ENCODE measurements around the gene NES. TPM values are rescaled to one million over a fixed set of nuclear protein-coding genes. Genes with fewer than 3 reads are reported as not detected.

NES gene
- total RNA-seq, 1 experiment from 2014 or later, result 6.8 TPM

- no TSS peak for BruUV-seq (replicated peaks)
- TF ChIP-seq EZH2 (IDR thresholded peaks at IDR 0.05; ENCODE audit: low read depth), result no peak
- TF ChIP-seq, protein P1, sequence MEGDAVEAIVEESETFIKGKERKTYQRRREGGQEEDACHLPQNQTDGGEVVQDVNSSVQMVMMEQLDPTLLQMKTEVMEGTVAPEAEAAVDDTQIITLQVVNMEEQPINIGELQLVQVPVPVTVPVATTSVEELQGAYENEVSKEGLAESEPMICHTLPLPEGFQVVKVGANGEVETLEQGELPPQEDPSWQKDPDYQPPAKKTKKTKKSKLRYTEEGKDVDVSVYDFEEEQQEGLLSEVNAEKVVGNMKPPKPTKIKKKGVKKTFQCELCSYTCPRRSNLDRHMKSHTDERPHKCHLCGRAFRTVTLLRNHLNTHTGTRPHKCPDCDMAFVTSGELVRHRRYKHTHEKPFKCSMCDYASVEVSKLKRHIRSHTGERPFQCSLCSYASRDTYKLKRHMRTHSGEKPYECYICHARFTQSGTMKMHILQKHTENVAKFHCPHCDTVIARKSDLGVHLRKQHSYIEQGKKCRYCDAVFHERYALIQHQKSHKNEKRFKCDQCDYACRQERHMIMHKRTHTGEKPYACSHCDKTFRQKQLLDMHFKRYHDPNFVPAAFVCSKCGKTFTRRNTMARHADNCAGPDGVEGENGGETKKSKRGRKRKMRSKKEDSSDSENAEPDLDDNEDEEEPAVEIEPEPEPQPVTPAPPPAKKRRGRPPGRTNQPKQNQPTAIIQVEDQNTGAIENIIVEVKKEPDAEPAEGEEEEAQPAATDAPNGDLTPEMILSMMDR (conservative IDR thresholded peaks at IDR 0.05), result peak; percentile 93
- Histone ChIP-seq H4K20me1 (ENCODE audit: insufficient read depth) (peaks cover 35% of the 10 kb centered on the region), H3K4me1 (replicated peaks; ENCODE audit: insufficient read depth) (peaks cover 30% of the 10 kb centered on the region), H3F3A (ENCODE audit: insufficient read depth, low read depth) (peaks cover 48% of the 10 kb centered on the region), H3K9me2 (ENCODE audit: insufficient read depth) (no peaks in the 10 kb centered on the region), H3K4me3 (peak overlapping the region; percentile 90), H2AFZ (no peak overlapping the region), H3K79me2 (ENCODE audit: low read depth) (peaks cover 73% of the 10 kb centered on the region), H3K27me3 (ENCODE audit: insufficient read depth, low read depth) (no peaks in the 10 kb centered on the region), H3K27ac (no peak overlapping the region), H3K4me2 (peak overlapping the region; percentile 91), H3K9me3 (ENCODE audit: insufficient read depth, low read depth) (no peaks in the 10 kb centered on the region), H3K36me3 (ENCODE audit: low read depth) (peaks cover 21% of the 10 kb centered on the region)
- intact Hi-C loops (cut with micrococcal nuclease; ENCODE audit: unreplicated experiment), result loop anchor here (1.0 kb wide), 9 partner anchors 20 to 202 kb away; partner anchors contain the start of genes CRABP2 and NTRK1
- DNase-seq, result peak; percentile 72 to 86
- POLR2A ChIA-PET (ENCODE audit: unreplicated experiment), result interaction anchor here (0.6 to 1.2 kb wide), 6 partner anchors 20 to 64 kb away, joined by 3 to 18 read pairs (median 4); partner anchors contain the start of gene HDGF
- CTCF ChIA-PET, result interaction anchor here (0.8 to 4.5 kb wide), 20 partner anchors 10 to 202 kb away, joined by 3 to 63 read pairs (median 6); partner anchors contain the start of genes CRABP2, MRPL24, NES and NTRK1
Observed at GRCh38 chr1:156725683-156726280, 48.6 kb upstream of the NES start.

DNA sequence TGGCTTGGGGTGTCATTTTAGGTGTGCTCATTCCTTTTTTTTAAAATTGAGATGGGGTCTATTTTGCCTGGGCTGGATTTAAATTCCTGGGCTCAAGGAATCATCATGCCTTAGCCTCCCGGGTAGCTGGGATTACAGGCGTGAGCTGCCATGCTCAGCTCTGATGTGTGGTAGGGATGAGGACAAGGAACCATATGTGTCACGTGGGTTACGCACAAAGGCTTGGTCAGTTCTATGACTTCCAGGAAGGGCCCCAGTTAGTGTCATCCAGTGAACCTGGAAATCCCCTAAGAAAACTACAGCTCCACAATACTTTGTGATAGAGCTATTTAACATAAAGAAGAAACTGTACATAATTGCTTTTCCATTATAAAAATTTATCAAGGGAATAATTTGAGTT is 44.3 kb upstream of the NES start:
- POLR2A ChIA-PET (ENCODE audit: unreplicated experiment), result interaction anchor here (0.7 kb wide), 1 partner anchor 9 kb away, joined by 3 read pairs; no protein-coding TSS in a partner anchor
- H3K4me1 ChIP-seq (replicated peaks; ENCODE audit: insufficient read depth), result peaks cover 13% of the 10 kb centered on the region

DNA sequence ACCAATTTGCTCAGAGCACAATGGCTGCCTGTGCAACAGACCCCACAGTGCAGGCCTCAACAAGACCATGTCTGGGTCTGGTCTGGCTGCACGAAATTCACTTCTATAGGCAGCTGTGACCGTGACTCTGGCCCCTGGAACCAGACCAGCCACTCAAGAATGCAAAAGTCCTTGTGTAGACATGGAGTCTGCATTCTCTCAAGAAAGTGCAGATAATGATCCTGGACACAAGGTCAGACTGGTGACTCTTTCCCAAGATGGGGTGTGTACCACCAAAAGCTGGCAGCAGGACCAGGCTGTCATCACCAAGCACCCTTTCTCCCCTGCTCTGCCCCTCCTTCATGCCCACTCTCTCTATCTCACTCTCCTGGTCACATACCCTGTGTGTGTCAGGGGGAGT is 43.9 kb upstream of the NES start:
- no peak overlapping the region for H3K4me3 ChIP-seq
- H3F3A ChIP-seq (ENCODE audit: insufficient read depth, low read depth), result peaks cover 46% of the 10 kb centered on the region
- ChIA-PET CTCF (no interaction called here), POLR2A (ENCODE audit: unreplicated experiment) (interaction anchor here (0.7 kb wide), 1 partner anchor 8 kb away, joined by 3 read pairs; no protein-coding TSS in a partner anchor)
- no TSS peak for BruUV-seq (replicated peaks)
- intact Hi-C loops (cut with micrococcal nuclease; ENCODE audit: unreplicated experiment), result no loop called here
- no peak overlapping the region for H3K27ac ChIP-seq
- H4K20me1 ChIP-seq (ENCODE audit: insufficient read depth), result peaks cover 29% of the 10 kb centered on the region
- H3K4me1 ChIP-seq (replicated peaks; ENCODE audit: insufficient read depth), result peaks cover 13% of the 10 kb centered on the region
- no peak for DNase-seq
- H2AFZ ChIP-seq, result no peak overlapping the region
- H3K36me3 ChIP-seq (ENCODE audit: low read depth), result peaks cover 21% of the 10 kb centered on the region
- H3K79me2 ChIP-seq (ENCODE audit: low read depth), result peaks cover 36% of the 10 kb centered on the region
- H3K9me3 ChIP-seq (ENCODE audit: insufficient read depth, low read depth), result no peaks in the 10 kb centered on the region
- no peaks in the 10 kb centered on the region for H3K9me2 ChIP-seq (ENCODE audit: insufficient read depth)
- H3K4me2 ChIP-seq, result no peak overlapping the region
- no peak for TF ChIP-seq EZH2 (IDR thresholded peaks at IDR 0.05; ENCODE audit: low read depth)
- TF ChIP-seq, protein P1 (conservative IDR thresholded peaks at IDR 0.05), result no peak
- H3K27me3 ChIP-seq (ENCODE audit: insufficient read depth, low read depth), result no peaks in the 10 kb centered on the region

More for the DNA sequence above, 44.3 kb upstream of the NES start:
- no TSS peak for BruUV-seq (replicated peaks)
- CTCF ChIA-PET, result interaction anchor here (0.9 kb wide), 1 partner anchor 28 kb away, joined by 6 read pairs; no protein-coding TSS in a partner anchor
- no peak for DNase-seq
- Histone ChIP-seq H3K79me2 (ENCODE audit: low read depth) (peaks cover 40% of the 10 kb centered on the region), H3K27me3 (ENCODE audit: insufficient read depth, low read depth) (no peaks in the 10 kb centered on the region), H3K36me3 (ENCODE audit: low read depth) (peaks cover 21% of the 10 kb centered on the region), H3K9me3 (ENCODE audit: insufficient read depth, low read depth) (no peaks in the 10 kb centered on the region), H3K4me2 (no peak overlapping the region), H3K4me3 (no peak overlapping the region), H3K9me2 (ENCODE audit: insufficient read depth) (no peaks in the 10 kb centered on the region), H2AFZ (no peak overlapping the region), H3F3A (ENCODE audit: insufficient read depth, low read depth) (peaks cover 48% of the 10 kb centered on the region), H4K20me1 (ENCODE audit: insufficient read depth) (peaks cover 33% of the 10 kb centered on the region), H3K27ac (no peak overlapping the region)
- TF ChIP-seq, protein P1 (conservative IDR thresholded peaks at IDR 0.05), result no peak
- no peak for TF ChIP-seq EZH2 (IDR thresholded peaks at IDR 0.05; ENCODE audit: low read depth)
- intact Hi-C loops (cut with micrococcal nuclease; ENCODE audit: unreplicated experiment), result no loop called here

All from PC-9 (cell line).